HG02798 (cell line): Measurements from ENCODE around the gene CIART.
"Not testable (repeated sequence)": the region's sequence is repeated elsewhere in the genome, so short reads cannot be mapped to it uniquely, and the experiment has no call there.

Experiments used
- ATAC-seq: cut with Tn5 transposase; IDR thresholded peaks from one replicate; pipeline ENCODE4 v1.9.1; 2021; ENCODE audit warnings: mild to moderate bottlenecking; ENCODE audit not compliant: unreplicated experiment, poor library complexity

Gene CIART

GRCh38 chr1:150299716-150300115 lies 17.4 kb downstream of the CIART start:
- no peak for ATAC-seq

- no peak for ATAC-seq
These were observed 20.0 kb downstream of the CIART start for GRCh38 chr1:150302338-150302737.

GRCh38 chr1:150302902-150303301 lies 20.5 kb downstream of the CIART start:
- no peak for ATAC-seq

- not testable (repeated sequence) for ATAC-seq
These were observed 26.2 kb downstream of the CIART start for GRCh38 chr1:150308585-150308984.

GRCh38 chr1:150309758-150310508 lies 27.6 kb downstream of the CIART start:
- ATAC-seq = no peak

- no peak for ATAC-seq
These were observed 29.4 kb downstream of the CIART start for GRCh38 chr1:150311762-150312161.

- not testable (repeated sequence) for ATAC-seq
These were observed 32.3 kb downstream of the CIART start for GRCh38 chr1:150314691-150315090.

GRCh38 chr1:150320667-150320978 lies 38.3 kb downstream of the CIART start:
- no peak for ATAC-seq

GRCh38 chr1:150321826-150322166 lies 39.4 kb downstream of the CIART start:
- no peak for ATAC-seq

GRCh38 chr1:150322310-150322709 lies 40.0 kb downstream of the CIART start:
- no peak for ATAC-seq

GRCh38 chr1:150332651-150333290 lies 50.4 kb downstream of the CIART start:
- ATAC-seq = no peak
